Metanephros (tissue), 1 donor: Measurements from ENCODE around the gene WDR11. TPM values are rescaled to one million over a fixed set of nuclear protein-coding genes. Genes with fewer than 3 reads are reported as not detected.

ENCODE experiments used
- total RNA-seq: library from RNA; depleted of rRNA; stranded (reverse); fragments of >200 nt; gene quantifications from one replicate; pipeline ENCODE4 v1.2.3, GENCODE V29; 2014

Gene WDR11, protein sequence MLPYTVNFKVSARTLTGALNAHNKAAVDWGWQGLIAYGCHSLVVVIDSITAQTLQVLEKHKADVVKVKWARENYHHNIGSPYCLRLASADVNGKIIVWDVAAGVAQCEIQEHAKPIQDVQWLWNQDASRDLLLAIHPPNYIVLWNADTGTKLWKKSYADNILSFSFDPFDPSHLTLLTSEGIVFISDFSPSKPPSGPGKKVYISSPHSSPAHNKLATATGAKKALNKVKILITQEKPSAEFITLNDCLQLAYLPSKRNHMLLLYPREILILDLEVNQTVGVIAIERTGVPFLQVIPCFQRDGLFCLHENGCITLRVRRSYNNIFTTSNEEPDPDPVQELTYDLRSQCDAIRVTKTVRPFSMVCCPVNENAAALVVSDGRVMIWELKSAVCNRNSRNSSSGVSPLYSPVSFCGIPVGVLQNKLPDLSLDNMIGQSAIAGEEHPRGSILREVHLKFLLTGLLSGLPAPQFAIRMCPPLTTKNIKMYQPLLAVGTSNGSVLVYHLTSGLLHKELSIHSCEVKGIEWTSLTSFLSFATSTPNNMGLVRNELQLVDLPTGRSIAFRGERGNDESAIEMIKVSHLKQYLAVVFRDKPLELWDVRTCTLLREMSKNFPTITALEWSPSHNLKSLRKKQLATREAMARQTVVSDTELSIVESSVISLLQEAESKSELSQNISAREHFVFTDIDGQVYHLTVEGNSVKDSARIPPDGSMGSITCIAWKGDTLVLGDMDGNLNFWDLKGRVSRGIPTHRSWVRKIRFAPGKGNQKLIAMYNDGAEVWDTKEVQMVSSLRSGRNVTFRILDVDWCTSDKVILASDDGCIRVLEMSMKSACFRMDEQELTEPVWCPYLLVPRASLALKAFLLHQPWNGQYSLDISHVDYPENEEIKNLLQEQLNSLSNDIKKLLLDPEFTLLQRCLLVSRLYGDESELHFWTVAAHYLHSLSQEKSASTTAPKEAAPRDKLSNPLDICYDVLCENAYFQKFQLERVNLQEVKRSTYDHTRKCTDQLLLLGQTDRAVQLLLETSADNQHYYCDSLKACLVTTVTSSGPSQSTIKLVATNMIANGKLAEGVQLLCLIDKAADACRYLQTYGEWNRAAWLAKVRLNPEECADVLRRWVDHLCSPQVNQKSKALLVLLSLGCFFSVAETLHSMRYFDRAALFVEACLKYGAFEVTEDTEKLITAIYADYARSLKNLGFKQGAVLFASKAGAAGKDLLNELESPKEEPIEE
- 73.5 TPM for total RNA-seq

DNA sequence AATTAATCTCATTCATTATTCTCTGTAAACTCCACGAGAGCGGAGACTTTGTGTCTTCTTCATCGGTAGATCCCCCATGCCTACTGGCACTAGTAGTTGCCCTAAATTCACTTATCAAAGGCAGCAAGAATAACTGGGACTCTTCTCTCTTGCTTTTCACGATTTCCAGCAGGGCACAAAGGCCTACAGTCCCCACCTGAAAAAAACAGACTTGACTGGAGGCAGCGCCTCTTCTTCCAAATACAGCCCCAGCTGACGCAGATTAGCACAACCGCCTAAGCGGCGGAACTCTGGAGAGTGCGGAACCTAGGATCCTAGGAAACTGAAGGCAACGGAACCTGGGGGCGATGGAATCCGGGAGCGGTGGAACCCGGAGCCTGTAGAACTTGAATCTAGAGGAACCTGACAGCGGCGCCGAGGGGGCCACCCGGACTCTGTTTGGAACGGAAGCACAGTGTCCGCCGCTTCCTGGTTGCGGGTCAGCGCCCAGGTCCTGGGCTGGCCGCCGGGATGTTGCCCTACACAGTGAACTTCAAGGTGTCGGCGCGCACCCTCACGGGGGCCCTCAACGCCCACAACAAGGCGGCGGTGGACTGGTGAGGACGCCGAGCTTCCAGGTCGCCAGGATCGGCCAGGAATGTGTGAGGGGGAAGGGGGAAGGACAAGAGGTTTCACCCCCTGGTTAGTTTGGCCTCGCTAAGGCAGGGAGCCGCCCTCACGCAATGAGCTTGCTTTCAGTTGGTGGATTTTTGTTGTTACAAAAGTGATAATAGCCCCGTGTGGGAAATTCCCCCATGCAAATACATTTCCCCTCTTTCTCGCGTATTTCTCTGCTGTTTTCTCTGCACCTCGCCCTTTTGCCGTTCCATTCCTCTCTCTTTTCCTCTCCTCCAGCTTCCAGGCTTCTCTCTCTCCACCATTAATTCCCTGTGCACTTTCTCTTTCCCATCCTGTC is at the start of gene WDR11:
TSS of gene WDR11 (plus strand) at position 452 of the 955 bp plus-strand sequence. CDS start at position 511, 59 bp downstream.

